GM18951 (cell line): ENCODE results near the gene SUCLG2.
"Not testable (repeated sequence)": the region's sequence is repeated elsewhere in the genome, so short reads cannot be mapped to it uniquely, and the experiment has no call there.

Experiments
- POLR2A ChIP-seq: IDR thresholded peaks from 4 replicates; pipeline ENCODE4 v1.6.1; 2011; ENCODE audit warnings: mild to moderate bottlenecking; ENCODE audit not compliant: insufficient read length, insufficient read depth; ENCODE audit errors: extremely low read depth
- in situ Hi-C: fragments of 300-500 bp; cut with MboI; formaldehyde crosslinking; loops from one replicate; pipeline ENCODE4 v1.12.0; 2022; ENCODE audit warnings: low sequenced_read_pairs, mixed read lengths, inconsistent platforms; ENCODE audit not compliant: unreplicated experiment

SUCLG2 gene

GRCh38 chr3:67550541-67550940 lies 103.9 kb downstream of the SUCLG2 start:
- in situ Hi-C loops, result no loop called here
- no peak for TF ChIP-seq POLR2A

GRCh38 chr3:67542502-67543250 lies 111.7 kb downstream of the SUCLG2 start:
- in situ Hi-C loops, result not testable (repeated sequence)

- in situ Hi-C loops, result no loop called here
- TF ChIP-seq POLR2A, result no peak
These were observed 114.1 kb downstream of the SUCLG2 start for GRCh38 chr3:67540198-67540894.

GRCh38 chr3:67537203-67537602 lies 117.2 kb downstream of the SUCLG2 start:
- in situ Hi-C loops, result not testable (repeated sequence)

- in situ Hi-C loops, result no loop called here
- no peak for TF ChIP-seq POLR2A
These were observed 119.4 kb downstream of the SUCLG2 start for GRCh38 chr3:67535006-67535405.

- in situ Hi-C loops, result no loop called here
- no peak for TF ChIP-seq POLR2A
These were observed 119.8 kb downstream of the SUCLG2 start for GRCh38 chr3:67534594-67534993.

- in situ Hi-C loops, result no loop called here
These were observed 123.0 kb downstream of the SUCLG2 start for GRCh38 chr3:67531181-67532101.

GRCh38 chr3:67529915-67530314 lies 124.5 kb downstream of the SUCLG2 start:
- no peak for TF ChIP-seq POLR2A
- in situ Hi-C loops, result no loop called here

More at GRCh38 chr3:67531181-67532101, 123.0 kb downstream of the SUCLG2 start:
- no peak for TF ChIP-seq POLR2A

GRCh38 chr3:67529337-67529736 lies 125.1 kb downstream of the SUCLG2 start:
- in situ Hi-C loops, result no loop called here
- no peak for TF ChIP-seq POLR2A

GRCh38 chr3:67526246-67526645 lies 128.2 kb downstream of the SUCLG2 start:
- TF ChIP-seq POLR2A, result no peak
- in situ Hi-C loops, result no loop called here

- TF ChIP-seq POLR2A, result no peak
- in situ Hi-C loops, result no loop called here
These were observed 130.4 kb downstream of the SUCLG2 start for GRCh38 chr3:67524046-67524445.

- TF ChIP-seq POLR2A, result no peak
- in situ Hi-C loops, result no loop called here
These were observed 132.3 kb downstream of the SUCLG2 start for GRCh38 chr3:67522081-67522480.

GRCh38 chr3:67521053-67521646 lies 133.3 kb downstream of the SUCLG2 start:
- in situ Hi-C loops, result no loop called here

More at GRCh38 chr3:67521053-67521646, 133.3 kb downstream of the SUCLG2 start:
- no peak for TF ChIP-seq POLR2A
